C4-2B (cell line): ENCODE measurements around the gene TTLL12.

Experiments used
- ZFX ChIP-seq: fragments of 450-650 bp; IDR thresholded peaks from 2 replicates; pipeline ENCODE4 v1.6.1; 2017
- TF ChIP-seq, protein P1 (sequence below): fragments of 450-650 bp; conservative IDR thresholded peaks from 2 replicates; pipeline ENCODE4 v1.5.1; 2017; ENCODE audit warnings: mild to moderate bottlenecking

DNA sequence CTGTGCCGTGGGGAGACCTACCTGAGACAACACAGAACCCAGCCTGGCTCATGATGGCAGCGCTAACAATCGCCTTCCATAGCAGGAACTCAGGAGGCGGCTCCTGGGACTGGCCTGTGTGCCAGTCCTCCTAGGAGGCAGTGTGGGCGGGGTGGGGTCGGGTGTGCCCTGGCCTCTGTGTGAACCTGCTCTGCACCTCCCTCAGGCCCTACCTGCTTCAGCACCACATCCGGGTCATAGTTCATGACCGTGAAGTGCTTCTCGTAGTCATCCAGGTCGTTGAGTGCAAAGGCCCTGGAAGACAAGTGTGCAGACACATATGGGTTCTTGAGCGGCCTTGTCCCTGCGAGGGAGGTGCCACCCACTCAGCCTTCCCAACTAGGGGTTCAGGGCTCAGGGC, 15.3 kb downstream of the TTLL12 start:
- TF ChIP-seq, protein P1, sequence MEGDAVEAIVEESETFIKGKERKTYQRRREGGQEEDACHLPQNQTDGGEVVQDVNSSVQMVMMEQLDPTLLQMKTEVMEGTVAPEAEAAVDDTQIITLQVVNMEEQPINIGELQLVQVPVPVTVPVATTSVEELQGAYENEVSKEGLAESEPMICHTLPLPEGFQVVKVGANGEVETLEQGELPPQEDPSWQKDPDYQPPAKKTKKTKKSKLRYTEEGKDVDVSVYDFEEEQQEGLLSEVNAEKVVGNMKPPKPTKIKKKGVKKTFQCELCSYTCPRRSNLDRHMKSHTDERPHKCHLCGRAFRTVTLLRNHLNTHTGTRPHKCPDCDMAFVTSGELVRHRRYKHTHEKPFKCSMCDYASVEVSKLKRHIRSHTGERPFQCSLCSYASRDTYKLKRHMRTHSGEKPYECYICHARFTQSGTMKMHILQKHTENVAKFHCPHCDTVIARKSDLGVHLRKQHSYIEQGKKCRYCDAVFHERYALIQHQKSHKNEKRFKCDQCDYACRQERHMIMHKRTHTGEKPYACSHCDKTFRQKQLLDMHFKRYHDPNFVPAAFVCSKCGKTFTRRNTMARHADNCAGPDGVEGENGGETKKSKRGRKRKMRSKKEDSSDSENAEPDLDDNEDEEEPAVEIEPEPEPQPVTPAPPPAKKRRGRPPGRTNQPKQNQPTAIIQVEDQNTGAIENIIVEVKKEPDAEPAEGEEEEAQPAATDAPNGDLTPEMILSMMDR: no peak
- TF ChIP-seq ZFX: no peak
